Head of caudate nucleus (tissue), 42 donors: ENCODE measurements around the gene NPTX2.

Experiments used
- DNase-seq, 42 donors: peaks; one replicate each; pipeline versions ENCODE4 v3.0.0 to v3.0.0-alpha.2; 2020 to 2021; ENCODE audit warnings: mixed read lengths in 7 of 42
- intact Hi-C: fragments of 100-400 bp; cut with DNase I; formaldehyde crosslinking; loops from one replicate; pipeline ENCODE4 v1.15.0; 2022

Gene NPTX2

GRCh38 chr7:98643236-98643985 lies 26.3 kb downstream of the NPTX2 start:
- intact Hi-C loops = no loop called here
- DNase-seq = no peak

GRCh38 chr7:98646465-98646864 lies 29.4 kb downstream of the NPTX2 start:
- intact Hi-C loops = no loop called here
- no peak for DNase-seq

GRCh38 chr7:98647326-98647725 lies 30.2 kb downstream of the NPTX2 start:
- intact Hi-C loops = no loop called here
- DNase-seq = no peak

GRCh38 chr7:98651760-98652159 lies 34.7 kb downstream of the NPTX2 start:
- intact Hi-C loops = no loop called here
- DNase-seq = no peak

GRCh38 chr7:98653601-98654310 lies 36.7 kb downstream of the NPTX2 start:
- intact Hi-C loops = no loop called here
- no peak for DNase-seq

GRCh38 chr7:98654524-98655272 lies 37.6 kb downstream of the NPTX2 start:
- intact Hi-C loops = no loop called here
- no peak for DNase-seq

- intact Hi-C loops = no loop called here
- no peak for DNase-seq
Measured at GRCh38 chr7:98655611-98656010, 38.5 kb downstream of the NPTX2 start.

GRCh38 chr7:98656899-98657298 lies 39.8 kb downstream of the NPTX2 start:
- no peak for DNase-seq
- intact Hi-C loops = no loop called here

- DNase-seq = no peak
- intact Hi-C loops = no loop called here
Measured at GRCh38 chr7:98657736-98658135, 40.7 kb downstream of the NPTX2 start.

GRCh38 chr7:98659756-98660155 lies 42.7 kb downstream of the NPTX2 start:
- DNase-seq = no peak
- intact Hi-C loops = no loop called here

GRCh38 chr7:98661607-98662006 lies 44.5 kb downstream of the NPTX2 start:
- intact Hi-C loops = no loop called here
- no peak for DNase-seq

- intact Hi-C loops = no loop called here
- no peak for DNase-seq
Measured at GRCh38 chr7:98662289-98662688, 45.2 kb downstream of the NPTX2 start.

- DNase-seq = no peak
- intact Hi-C loops = no loop called here
Measured at GRCh38 chr7:98664882-98665281, 47.8 kb downstream of the NPTX2 start.

GRCh38 chr7:98668255-98668654 lies 51.2 kb downstream of the NPTX2 start:
- DNase-seq = no peak
- intact Hi-C loops = no loop called here

GRCh38 chr7:98669329-98670000 lies 52.4 kb downstream of the NPTX2 start:
- intact Hi-C loops = no loop called here
- DNase-seq = peak in 1 of 42 donors; percentile 7

- intact Hi-C loops = no loop called here
- DNase-seq = no peak
Measured at GRCh38 chr7:98670186-98670585, 53.1 kb downstream of the NPTX2 start.

GRCh38 chr7:98671733-98672331 lies 54.7 kb downstream of the NPTX2 start:
- no peak for DNase-seq
- intact Hi-C loops = no loop called here

- no peak for DNase-seq
- intact Hi-C loops = no loop called here
Measured at GRCh38 chr7:98674461-98674860, 57.4 kb downstream of the NPTX2 start.

- no peak for DNase-seq
- intact Hi-C loops = no loop called here
Measured at GRCh38 chr7:98674881-98675280, 57.8 kb downstream of the NPTX2 start.
